ENCODE data around the gene ENO1. TPM values are rescaled to one million over a fixed set of nuclear protein-coding genes. Genes with fewer than 3 reads are reported as not detected.
A peak's percentile ranks its signal among the peaks of the same experiment; 100 is the strongest.

The ENO1 gene
- total and polyA plus RNA-seq, 9 of the 15 experiments (the other 6 are each of a cell fraction or from before 2014, with no cell fraction given), result 2,249 to 7,472 (median 2,868) TPM

- no peak for TF ChIP-seq YY1 (IDR thresholded peaks at IDR 0.05; ENCODE audit: borderline replicate concordance in 1 of 3, control insufficient read depth in 1 of 3, extremely low read depth in 1 of 3, insufficient read depth in 3 of 3, insufficient read length in 1 of 3, insufficient replicate concordance in 2 of 3, low read depth in 1 of 3, low read length in 2 of 3)
- no peak for TF ChIP-seq JUND (IDR thresholded peaks at IDR 0.05; ENCODE audit: borderline replicate concordance, low read depth, low read length)
- no peak; the same call in 2 of the 3 replicates for TF ChIP-seq JUND (tag; IDR thresholded peaks at IDR 0.05; ENCODE audit: borderline replicate concordance, low read depth, low read length)
- no peak for TF ChIP-seq ZNF592 (IDR thresholded peaks at IDR 0.05)
- no peak for TF ChIP-seq SIX5 (IDR thresholded peaks at IDR 0.05; ENCODE audit: borderline replicate concordance in 1 of 2, insufficient read depth in 1 of 2, low read depth in 1 of 2, low read length in 2 of 2)
- TF ChIP-seq BRF1 (IDR thresholded peaks at IDR 0.05; ENCODE audit: borderline replicate concordance, extremely low read depth, insufficient read length), result no peak
- 0 out of 2 replicates have a peak, but pooled peaks have one; percentile 43 for TF ChIP-seq ZNF696 (CRISPR knock-in tag; conservative IDR thresholded peaks at IDR 0.05)
- no peak for TF ChIP-seq ZNF57 (CRISPR knock-in tag; IDR thresholded peaks at IDR 0.05)
- TF ChIP-seq ZBTB49 (CRISPR knock-in tag; IDR thresholded peaks at IDR 0.05; ENCODE audit: borderline replicate concordance), result no peak
- no peak for TF ChIP-seq CHD4 (IDR thresholded peaks at IDR 0.05; ENCODE audit: insufficient read depth, insufficient replicate concordance, low read depth, low read length, poor library complexity, severe bottlenecking)
- no peak for TF ChIP-seq SRSF3 (IDR thresholded peaks at IDR 0.05; ENCODE audit: insufficient read depth, low read length)
- TF ChIP-seq SMARCE1 (IDR thresholded peaks at IDR 0.05), result no peak
- TF ChIP-seq E2F6 (IDR thresholded peaks at IDR 0.05; ENCODE audit: borderline replicate concordance in 1 of 2, extremely low read depth in 1 of 2, insufficient read depth in 1 of 2, insufficient read length in 1 of 2, low read depth in 1 of 2, low read length in 1 of 2, poor library complexity in 1 of 2, severe bottlenecking in 1 of 2), result no peak
- no peak for TF ChIP-seq MCM3 (IDR thresholded peaks at IDR 0.05)
Measured at GRCh38 chr1:8879464-8879921, 1.0 kb upstream of the ENO1 start (continued).
